Stimulated activated memory B cell treated with anti-CD40 and anti-IgM and Interleukin-4, amounts not matched to agents 10 μg/mL and 1 μg/mL and 100 μg/mL, for 72 hours (primary cell): ENCODE results near the gene TAS2R9.
"Not testable (repeated sequence)": the region's sequence is repeated elsewhere in the genome, so short reads cannot be mapped to it uniquely, and the experiment has no call there.

Source experiments
- ATAC-seq: fragments of 150-1000 bp; cut with Tn5 transposase; 2 replicates; pipeline ENCODE4 v1.10.0; 2021
- H3K27ac Mint-ChIP-seq: one replicate; pipeline ENCODE4 v1.8.0; 2022; ENCODE audit warnings: mild to moderate bottlenecking, mixed read lengths
- H3K27me3 Mint-ChIP-seq: one replicate; pipeline ENCODE4 v1.8.0; 2022; ENCODE audit warnings: mixed read lengths
- H3K36me3 Mint-ChIP-seq: one replicate; pipeline ENCODE4 v1.8.0; 2022; ENCODE audit warnings: mixed read lengths
- H3K4me1 Mint-ChIP-seq: one replicate; pipeline ENCODE4 v1.8.0; 2022; ENCODE audit warnings: mixed read lengths
- H3K4me3 Mint-ChIP-seq: one replicate; pipeline ENCODE4 v1.8.0; 2022; ENCODE audit warnings: mild to moderate bottlenecking, moderate library complexity, mixed read lengths
- H3K9me3 Mint-ChIP-seq: one replicate; pipeline ENCODE4 v1.8.0; 2022; ENCODE audit warnings: mixed read lengths

TAS2R9 gene

GRCh38 chr12:10794222-10794621, 15.7 kb downstream of the TAS2R9 start:
- H3K9me3 Mint-ChIP-seq = peaks cover 2% of the 10 kb centered on the region
- no peak overlapping the region for H3K27ac Mint-ChIP-seq
- H3K4me1 Mint-ChIP-seq = no peaks in the 10 kb centered on the region
- H3K4me3 Mint-ChIP-seq = no peak overlapping the region
- peaks cover 22% of the 10 kb centered on the region for H3K27me3 Mint-ChIP-seq
- ATAC-seq = no peak
- H3K36me3 Mint-ChIP-seq = no peaks in the 10 kb centered on the region

DNA sequence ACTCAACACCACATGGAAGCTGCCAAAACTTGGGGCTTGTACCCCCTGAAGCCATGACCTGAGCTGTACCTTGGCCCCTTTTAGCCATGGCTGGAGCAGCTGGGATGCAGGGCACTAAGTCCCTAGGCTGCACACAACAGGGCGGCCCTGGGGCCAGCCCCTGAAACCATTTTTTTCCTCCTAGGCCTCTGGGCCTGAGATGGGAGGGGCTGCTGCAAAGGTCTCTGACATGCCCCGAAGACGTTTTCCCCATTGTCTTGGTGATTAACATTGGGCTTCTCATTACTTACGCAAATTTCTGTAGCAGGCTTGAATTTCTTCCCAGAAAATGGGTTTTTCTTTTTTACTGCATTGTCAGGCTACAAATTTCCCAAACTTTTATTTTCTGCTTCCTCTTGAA, 18.2 kb downstream of the TAS2R9 start:
- not testable (repeated sequence) for H3K4me1 Mint-ChIP-seq, H3K27ac Mint-ChIP-seq, H3K36me3 Mint-ChIP-seq, H3K4me3 Mint-ChIP-seq, ATAC-seq, H3K9me3 Mint-ChIP-seq
- H3K27me3 Mint-ChIP-seq = peaks cover 17% of the 10 kb centered on the region

- H3K9me3 Mint-ChIP-seq = no peaks in the 10 kb centered on the region
- no peak for ATAC-seq
- no peak overlapping the region for H3K4me3 Mint-ChIP-seq
- peaks cover 9% of the 10 kb centered on the region for H3K27me3 Mint-ChIP-seq
- no peak overlapping the region for H3K27ac Mint-ChIP-seq
- H3K36me3 Mint-ChIP-seq = no peaks in the 10 kb centered on the region
- H3K4me1 Mint-ChIP-seq = no peaks in the 10 kb centered on the region
Observed at GRCh38 chr12:10783252-10783651, 26.7 kb downstream of the TAS2R9 start.

- Mint-ChIP-seq H3K4me1 (no peaks in the 10 kb centered on the region), H3K36me3 (no peaks in the 10 kb centered on the region), H3K27me3 (peaks cover 9% of the 10 kb centered on the region), H3K4me3 (no peak overlapping the region), H3K27ac (no peak overlapping the region), H3K9me3 (no peaks in the 10 kb centered on the region)
- no peak for ATAC-seq
Observed at GRCh38 chr12:10779103-10779502, 30.9 kb downstream of the TAS2R9 start.

DNA sequence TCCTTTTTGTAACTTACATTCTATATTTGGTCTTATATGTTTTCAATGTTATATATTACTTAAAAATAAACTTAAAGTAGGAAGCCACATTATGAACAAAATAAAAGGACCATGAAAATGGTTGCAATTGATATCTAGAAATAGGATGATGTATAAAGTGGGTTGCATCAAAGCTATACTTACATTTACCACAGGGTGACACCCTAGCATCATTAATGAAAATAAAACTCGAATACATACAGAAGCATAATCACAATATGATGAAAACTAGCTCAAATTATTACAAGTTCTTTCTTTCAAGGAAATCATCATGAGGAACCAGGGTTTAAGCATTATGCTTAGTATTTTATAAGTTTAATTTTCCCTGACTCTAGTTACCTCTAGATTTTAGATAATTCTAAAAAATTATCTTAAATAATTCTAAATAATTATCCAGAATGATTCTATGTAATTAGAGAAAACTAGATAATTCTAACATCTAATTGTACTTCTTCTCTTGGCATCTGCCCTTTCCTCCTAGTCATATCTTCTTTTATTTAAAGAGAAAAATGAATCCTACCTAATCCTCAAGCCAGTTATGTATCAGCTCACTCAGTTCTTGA, 38.7 kb downstream of the TAS2R9 start:
- no peak for ATAC-seq
- Mint-ChIP-seq H3K36me3 (no peaks in the 10 kb centered on the region), H3K9me3 (no peaks in the 10 kb centered on the region), H3K27ac (no peak overlapping the region), H3K4me1 (no peaks in the 10 kb centered on the region), H3K4me3 (no peak overlapping the region), H3K27me3 (peaks cover 27% of the 10 kb centered on the region)

GRCh38 chr12:10759657-10760056, 50.3 kb downstream of the TAS2R9 start:
- Mint-ChIP-seq H3K4me1 (no peaks in the 10 kb centered on the region), H3K27ac (no peak overlapping the region), H3K4me3 (no peak overlapping the region), H3K27me3 (peaks cover 28% of the 10 kb centered on the region), H3K36me3 (peaks cover 6% of the 10 kb centered on the region), H3K9me3 (peaks cover 6% of the 10 kb centered on the region)
- no peak for ATAC-seq
